Measurements from ENCODE around the gene RNF181.
"Not testable (repeated sequence)": the region's sequence is repeated elsewhere in the genome, so short reads cannot be mapped to it uniquely, and the experiment has no call there.

RNF181 gene

DNA sequence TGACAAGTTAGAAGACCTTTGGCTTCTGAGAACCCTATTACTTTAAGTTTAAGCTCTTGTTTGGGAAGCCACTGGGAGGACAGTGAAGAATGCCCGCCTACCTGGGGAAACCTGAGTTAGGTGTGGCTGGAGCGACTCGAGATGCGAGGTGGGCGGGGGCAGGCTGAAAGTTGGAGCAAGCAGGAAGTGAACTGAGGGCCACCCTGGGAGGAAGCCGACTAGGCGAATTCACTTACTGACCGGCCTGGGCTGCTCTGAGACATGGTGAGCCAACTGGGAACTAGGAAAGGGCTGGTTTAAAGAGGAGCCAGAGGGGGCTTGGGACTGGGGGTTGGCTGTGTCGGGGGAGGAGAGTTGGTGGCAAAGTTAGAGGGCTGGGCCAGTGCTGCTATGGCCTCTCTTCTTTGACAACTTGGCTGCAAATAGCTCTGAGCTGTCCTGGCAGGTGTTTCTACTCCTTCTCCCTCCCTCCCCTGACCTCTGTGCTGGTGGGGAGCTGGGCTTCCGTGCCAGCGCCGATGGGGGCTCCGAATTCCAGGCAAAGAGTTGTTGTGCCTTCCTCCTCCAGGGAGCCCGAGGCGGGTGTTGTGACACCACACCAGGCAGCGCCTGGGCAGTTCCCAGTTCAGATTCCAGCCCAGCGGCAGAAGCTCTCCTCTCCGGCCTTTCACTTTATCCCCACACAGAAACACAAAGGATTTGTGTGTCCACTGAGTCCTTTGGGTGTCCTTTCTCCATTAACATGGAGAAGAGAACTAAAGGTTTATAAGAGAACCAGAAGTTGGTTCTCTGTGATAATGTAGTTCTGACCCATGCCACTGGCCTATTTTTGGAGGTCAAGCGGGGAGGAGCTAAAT is 17.9 kb upstream of the RNF181 start, which contains the start of gene VAMP8:
TSS of gene VAMP8 (plus strand) at position 201 of the 857 bp plus-strand sequence. CDS start at position 262, 61 bp downstream.
- no peak for FAIRE-seq

DNA sequence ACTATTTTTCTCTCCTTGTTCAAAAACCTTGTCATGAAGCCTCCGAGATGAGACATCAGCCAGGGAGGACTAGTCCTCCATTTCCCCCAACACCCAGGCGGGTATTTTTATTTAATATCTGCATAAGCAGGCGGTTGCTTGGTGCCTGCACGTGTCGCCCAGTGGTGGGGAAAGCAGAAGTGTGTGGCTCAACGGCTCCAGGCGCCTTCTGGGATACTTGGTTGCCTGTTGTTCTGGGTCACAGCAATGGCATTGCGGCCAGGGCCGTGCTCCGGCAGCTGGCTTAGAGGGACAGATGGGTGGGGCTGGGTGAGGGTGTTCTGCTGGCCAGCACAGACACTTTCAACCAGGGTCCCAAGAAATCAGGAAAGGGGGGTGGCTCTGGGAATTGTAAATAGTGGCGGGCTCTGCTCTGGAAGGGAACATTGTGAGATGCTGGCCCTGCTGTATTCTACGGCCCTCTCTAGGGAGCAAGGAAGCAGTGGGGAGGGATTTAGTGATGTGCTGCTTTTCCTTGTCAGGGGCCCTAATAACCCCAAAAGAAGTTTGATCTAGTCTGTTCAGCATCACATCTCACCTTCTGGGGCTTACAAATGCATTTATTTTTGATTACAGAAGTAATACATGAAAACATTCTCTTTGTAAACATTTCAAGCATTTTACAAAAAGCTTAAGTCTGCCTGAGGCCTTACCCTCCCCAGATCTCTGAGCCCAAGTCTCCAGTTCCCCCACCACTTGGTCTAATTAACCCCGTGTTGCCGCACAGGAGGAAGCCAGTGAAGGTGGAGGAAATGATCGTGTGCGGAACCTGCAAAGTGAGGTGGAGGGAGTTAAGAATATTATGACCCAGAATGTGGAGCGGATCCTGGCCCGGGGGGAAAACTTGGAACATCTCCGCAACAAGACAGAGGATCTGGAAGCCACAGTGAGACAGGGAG is 17.0 kb upstream of the RNF181 start:
- FAIRE-seq: no peak

DNA sequence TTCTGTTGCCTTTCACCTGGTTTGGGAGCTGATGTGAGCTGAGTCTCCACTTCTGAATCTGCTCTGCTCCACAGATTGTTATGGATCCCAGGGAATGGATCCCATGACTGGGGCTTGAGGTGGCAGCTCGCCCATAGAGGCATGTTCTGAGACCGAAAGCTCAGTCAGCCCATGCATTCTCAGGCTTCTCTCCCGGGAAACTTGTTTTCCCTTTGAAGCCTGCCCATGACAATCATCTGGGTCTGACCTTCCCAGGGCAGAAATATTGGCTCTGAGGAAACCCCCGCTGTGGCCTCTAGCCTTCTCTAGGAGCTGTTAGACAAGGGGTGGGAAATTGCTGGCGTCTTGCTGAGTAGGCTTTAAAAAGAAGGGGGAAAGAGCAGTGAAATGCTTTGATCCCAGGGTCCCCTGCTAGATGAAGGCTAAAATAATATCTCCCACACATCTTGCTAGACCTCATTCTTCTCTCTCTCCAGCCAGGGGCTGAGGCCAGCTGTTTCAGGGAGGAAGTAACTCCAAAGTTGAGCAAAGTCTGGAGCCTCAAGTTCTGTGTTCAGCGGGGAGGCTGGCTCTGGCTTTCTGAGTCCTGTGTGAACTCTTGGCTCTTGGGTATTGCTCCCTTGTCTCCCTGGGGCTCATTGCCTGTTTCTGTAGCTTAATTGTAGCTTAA is 16.1 kb upstream of the RNF181 start:
- no peak for FAIRE-seq

DNA sequence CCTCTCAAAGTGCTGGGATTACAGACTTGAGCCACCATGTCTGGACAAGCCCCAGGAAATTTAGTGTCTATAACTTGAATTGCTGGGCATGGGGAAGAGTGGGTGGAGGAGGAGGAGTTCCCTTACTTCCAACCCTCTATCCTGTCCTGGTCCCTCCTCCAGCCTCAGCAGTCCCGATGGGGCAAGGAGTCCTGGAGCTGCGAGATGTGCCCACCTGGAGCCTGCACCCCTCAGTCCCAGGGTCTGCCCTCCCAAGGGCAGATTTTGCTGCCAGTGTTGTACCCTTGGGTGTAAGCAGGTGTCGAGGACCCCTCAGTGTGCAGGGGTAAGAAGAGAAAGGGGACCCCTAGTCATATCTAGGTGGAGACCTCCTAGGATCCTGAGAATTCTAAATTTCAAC is 15.3 kb upstream of the RNF181 start:
- FAIRE-seq: no peak

DNA sequence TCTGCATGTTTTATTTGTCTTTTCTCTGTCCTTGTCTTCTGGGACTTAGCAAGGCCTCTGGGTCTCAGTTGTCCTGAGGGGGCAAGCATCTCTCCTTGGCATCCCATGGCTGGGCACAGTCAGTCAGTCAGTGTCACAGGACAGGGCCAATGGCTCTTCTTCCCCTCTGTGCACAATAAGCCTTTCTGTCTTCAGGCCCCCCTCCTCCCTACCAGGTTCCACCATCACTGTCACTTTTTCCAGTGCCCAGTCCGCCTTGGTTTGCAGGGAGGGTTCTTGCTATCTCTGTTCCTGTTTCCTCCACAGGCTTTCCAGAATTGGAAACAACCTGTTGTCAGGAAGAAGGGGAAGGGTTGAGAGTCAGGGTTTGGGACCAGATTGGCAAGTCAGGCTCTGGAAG is 13.1 kb upstream of the RNF181 start:
- no peak for FAIRE-seq

DNA sequence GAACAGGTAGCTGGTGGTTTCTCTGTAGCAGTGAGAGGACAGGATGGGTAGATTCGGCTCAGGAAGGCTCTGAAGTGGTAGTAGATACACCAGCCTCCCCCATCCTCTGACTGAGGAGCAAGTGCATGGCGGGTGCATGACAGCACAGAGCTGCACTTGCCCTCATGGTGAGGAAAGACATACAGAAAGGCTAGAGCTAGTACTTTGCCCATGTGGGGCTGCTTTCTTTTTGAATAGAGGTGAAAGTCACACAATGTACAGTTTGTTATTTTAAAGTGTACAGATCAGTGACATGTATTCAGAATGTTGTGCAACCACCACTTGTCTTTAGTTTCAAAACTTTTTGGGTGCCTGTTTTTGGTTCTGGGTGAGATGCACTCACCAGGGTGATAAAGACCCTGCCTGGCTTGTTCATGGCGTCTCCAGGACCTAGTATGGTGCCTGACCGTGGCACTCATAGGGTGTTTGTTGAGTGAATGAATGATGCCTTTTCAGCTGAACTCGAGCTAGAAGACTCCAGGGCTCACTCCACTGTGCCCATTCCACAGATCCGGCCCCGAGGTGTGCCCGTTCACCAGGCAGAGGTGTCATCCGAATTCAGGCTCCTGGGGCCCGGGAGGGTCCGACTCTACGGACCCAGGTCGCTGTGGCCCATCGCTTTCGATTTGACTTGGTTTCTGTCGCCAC is 11.7 kb upstream of the RNF181 start:
- no peak for FAIRE-seq

DNA sequence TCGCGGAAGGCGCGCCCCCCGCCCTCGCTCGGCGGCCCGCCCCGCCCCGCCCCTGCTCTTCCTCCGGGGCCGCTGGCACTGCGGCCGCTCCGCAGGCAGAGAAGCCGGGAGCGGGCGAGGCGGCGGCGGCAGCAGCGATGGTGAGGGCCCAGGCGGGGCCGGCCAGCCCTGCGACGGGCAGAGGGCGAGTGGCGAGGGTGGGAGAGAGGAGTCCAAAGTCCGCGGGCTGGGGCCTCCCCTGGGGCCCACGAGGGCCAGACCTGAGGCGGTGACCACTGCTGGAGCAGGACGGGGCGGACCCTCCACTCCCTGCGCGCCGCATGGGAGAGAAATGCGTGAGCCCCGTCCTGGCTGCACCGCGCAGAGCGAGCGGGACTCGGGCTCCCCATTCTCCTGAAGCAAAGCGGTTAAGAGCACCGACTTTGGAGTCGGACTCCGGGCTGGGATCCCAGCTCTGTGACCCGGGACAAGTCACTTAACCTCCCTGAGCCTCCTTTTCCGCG is 11.1 kb upstream of the RNF181 start, which contains the start of gene VAMP5:
TSS of gene VAMP5 (plus strand) at position 78 of the 503 bp plus-strand sequence. CDS start at position 138, 60 bp downstream.
- FAIRE-seq: no peak

DNA sequence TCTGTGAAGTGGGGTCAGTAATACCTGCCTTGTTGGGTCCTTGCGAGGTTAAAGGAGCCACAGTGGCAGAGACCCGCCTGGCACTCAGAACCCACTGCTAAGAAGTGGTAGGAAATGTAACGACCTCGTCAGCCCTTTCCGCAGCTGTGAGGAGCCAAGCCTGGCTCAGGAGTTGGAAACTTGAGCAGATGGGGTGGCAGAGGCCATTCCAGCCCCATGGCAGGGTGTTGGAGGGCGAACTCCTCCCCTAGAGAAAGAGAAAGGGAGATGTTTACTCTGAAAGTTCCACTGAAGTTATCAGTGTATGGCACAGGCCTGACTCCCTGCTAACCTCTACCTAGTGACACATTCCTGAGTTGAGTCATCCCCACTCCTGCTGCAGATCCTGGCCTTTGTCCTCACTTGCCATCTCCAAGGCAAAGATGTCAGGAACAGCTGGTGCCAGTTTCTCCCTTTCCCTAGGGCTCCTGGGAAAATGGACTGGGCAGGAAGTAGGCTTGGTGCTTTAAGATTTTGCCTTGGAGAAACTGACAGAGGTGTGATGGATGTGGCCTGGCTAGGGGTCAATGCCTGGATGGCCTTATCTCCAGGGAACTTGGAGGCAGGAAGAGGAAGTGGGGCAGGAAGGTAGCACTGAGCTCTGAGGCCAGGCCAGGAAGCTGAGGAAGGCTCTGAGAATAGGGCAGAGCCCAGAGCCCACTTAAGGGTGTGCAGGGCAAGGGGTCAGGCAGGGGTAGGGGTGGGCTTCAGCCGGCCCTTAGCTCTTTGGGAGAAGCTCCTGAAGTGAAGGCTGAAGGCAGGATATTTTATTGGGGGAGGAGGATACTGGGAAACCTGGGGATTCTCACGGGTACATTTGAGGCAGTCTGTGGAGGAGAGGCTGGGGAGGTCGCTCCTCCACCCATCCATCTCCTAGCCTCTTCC is 10.4 kb upstream of the RNF181 start:
- FAIRE-seq: no peak

DNA sequence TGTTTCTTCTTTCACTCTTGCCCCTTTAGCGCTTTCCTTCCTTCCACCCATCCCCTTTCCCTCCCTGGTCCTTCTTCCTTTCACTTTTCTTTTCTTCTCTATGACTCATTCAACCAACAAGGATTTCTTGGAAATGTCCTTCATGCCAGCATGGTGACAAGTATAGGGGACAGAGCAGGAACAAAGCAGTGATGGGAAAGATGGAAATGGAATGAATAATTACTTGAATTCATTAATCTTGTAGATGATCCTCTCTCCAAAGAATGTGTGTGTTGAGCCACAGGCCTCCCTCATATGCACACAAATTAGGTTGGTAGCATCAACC is 9.8 kb upstream of the RNF181 start:
- no peak for FAIRE-seq

DNA sequence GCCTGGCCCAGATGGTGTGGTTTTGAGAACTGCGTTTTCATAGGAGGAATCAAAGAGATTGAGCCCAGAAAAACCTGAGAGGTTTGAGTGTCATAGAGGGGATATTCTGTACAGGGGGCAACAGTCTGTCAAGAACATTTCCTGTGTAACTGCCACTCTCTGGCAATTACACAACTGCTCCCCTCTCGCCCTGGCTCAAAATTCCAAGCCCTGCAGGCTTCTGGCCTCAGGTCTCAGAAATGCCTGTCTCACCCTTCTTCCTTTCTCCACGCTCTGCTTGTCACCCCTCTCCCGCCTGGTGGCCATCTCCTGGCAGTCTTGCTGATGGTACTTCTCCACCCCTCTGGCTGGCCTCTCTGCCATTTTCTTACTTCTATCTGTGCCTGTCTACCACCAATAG is 7.3 kb upstream of the RNF181 start:
- FAIRE-seq: no peak

DNA sequence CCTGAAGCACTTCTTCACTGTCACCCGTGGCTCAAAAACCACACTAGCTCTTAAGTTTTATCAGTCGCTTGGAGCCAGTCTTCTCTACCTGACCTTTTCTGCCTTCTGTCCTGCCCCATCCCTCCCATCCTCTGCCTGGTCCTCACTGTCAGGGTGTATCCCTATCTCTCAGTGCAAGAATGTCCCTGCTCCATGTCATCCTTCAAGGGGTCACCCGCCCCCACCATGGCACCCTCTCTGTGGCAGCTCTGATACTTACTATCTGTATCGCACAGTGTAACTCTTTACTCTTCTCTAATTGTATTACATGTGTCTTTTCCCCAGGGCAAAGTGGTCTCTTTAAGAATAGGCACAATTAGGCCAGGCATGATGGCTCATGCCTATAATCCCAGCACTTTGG is 6.9 kb upstream of the RNF181 start:
- FAIRE-seq: no peak

DNA sequence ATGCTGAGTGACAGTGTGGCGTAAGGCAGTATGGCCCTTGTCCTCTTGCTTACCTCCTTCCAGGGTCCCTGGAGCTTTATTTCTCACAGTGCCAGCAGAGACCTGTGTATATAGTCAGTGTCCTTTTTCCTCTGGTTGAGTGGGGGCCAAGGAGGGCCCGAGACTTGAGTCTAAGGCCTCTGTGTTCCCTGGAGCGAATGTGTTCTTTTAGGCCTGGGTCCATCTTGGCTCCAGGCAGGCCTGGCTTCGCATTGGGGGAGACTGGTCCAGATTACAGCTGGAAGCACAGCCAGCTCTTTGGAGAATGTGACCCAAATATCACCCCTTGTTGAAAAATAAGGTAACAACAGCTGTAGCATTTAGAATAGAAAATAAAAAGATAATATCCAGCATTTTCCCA is 6.4 kb upstream of the RNF181 start:
- FAIRE-seq: no peak

DNA sequence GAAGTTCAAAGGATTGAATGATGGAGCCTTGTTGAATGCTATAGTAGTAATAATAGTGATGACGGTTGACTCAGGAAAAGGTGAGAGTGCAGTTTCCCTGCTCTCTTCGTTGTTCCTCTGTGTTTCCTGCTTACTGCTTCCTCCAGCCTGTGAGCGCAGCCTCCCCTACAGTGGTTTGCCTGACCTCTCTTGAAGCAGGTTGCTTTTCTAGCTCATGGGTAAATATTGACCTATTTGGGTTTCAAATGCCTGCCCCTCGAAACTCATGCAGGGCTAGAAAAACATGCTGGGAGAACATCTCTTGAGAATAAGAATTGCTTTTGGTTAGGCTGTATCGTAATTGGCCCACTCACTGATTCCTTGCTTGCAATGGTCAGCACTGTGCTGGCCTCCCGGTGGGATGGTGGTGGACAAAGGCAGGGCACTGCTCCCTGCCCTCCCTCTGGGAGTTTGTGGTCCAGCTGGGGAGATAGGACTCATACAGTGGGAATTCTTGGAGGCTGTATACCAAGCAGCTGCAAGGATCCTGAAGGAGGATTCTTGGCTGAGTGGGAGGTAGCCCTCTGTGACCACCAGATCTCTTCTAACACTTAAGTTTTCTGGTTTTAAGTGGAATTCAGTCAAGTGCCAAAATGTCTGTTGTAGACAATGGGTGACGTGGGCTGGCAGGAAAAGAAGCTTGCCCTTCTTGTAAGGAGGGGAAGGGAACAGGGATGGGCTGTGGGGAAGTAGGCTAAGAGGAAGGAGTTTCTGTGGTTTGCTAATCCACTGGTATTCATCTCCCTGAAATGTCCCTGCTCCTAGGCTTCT is 5.4 kb upstream of the RNF181 start:
- no peak for FAIRE-seq

DNA sequence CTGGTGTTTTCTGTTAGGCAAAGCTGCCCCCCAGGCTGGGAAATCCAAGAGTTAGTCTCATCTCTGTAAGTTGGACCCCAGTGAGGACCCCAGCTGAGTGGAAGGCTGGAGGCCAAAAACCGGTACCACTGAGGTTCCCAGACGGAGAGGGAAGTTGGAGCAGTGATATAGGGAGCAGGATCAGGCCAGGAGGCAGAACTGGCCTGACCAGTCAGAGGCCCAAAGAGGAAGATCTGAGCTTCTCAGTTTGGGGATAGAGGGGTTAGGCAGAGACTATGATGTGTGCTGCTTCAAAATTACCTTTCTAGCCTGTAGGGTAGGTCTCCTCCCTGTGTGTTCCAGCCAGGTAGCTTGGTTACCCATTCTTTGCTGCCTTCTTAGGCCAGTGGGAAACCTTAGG is 4.6 kb upstream of the RNF181 start:
- no peak for FAIRE-seq

DNA sequence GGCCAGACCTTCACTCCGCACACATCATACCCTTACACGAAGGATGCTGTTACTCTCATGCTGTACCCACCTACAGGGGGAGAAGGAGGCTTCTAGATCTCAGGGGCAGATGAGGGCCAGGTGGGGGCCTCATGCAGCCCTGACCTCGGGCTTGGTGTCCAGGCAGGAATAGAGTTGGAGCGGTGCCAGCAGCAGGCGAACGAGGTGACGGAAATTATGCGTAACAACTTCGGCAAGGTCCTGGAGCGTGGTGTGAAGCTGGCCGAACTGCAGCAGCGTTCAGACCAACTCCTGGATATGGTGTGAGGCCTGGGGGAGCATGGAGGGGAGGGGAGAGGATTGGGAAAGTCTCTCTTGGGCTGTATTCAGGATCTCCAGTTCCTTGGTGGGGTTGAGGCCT is 4.0 kb upstream of the RNF181 start:
- FAIRE-seq: no peak

DNA sequence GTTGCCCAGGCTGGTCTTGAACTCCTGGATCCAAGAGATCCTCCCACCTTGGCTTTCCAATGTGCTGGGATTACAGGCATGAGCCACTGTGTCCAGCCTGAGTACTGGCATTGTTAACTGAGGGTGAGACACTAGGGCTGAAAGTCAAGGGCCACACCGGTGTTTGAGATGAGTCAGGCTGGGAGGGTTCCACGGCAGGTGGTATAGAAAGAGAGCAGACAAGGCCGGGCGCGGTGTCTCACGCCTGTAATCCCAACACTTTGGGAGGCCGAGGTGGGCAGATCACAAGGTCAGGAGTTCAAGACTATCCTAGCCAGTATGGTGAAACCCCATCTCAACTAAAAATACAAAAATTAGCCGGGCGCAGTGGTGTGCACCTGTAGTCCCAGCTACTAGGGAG is 3.2 kb upstream of the RNF181 start:
- FAIRE-seq: not testable (repeated sequence)

DNA sequence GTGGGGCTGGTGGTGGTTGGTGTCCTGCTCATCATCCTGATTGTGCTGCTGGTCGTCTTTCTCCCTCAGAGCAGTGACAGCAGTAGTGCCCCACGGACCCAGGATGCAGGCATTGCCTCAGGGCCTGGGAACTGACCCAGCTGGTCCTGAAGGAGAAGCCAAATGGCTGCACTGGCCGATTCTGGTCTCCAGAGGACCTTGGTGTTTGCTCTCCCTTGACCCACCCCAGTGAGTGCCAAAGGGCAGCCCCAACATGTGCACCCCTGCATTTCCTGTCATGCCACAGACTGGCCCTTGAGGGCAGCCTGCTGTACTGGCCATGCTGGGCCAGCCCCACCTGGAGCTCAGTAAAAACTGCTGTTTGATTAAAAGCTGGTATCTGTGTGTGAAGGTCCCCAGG is 2.5 kb upstream of the RNF181 start:
- FAIRE-seq: no peak

DNA sequence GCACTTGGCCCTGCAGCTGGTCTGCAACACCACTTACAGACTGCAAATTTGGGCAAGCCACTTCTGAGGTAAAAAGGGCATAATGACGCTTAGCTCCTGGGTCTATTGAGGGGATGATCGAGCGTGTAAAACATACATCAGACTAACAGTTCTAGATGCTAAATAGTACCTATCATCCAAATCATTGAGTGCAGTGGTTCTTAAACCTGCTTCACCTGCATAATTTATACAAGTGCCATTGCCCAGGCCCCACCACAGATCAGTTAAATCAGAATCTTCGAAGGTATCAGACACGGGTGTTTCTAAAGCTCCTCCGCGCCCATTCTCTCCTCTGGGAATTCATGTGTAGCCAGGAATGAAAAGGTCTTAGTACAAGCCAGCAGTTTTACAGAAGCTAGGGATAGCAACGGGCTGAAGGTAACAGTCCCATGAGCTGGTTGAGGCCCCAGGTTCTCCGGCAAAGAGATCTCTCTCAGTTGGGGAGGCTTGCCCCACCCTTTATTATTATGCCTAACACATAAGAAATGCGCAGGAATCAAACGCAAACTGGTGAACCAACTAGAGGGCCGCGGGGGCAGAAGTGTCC is 737 bp upstream of the RNF181 start:
- FAIRE-seq: no peak

DNA sequence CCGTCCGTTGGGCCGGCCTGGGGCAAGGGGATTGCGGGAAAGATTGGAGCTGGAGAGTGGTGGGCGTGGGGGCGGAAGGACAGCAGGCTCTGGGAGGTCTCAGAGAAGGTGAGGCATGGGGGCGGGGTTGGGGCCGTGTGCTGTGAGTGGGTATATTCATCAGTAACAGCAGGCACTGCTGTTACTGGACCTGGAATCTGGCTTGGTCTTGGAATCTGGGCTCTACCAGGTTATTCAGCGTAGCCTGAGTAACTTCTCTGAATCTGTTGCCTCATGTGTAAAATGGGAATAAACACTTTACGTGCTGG is 435 bp downstream of the RNF181 start:
- FAIRE-seq: no peak

DNA sequence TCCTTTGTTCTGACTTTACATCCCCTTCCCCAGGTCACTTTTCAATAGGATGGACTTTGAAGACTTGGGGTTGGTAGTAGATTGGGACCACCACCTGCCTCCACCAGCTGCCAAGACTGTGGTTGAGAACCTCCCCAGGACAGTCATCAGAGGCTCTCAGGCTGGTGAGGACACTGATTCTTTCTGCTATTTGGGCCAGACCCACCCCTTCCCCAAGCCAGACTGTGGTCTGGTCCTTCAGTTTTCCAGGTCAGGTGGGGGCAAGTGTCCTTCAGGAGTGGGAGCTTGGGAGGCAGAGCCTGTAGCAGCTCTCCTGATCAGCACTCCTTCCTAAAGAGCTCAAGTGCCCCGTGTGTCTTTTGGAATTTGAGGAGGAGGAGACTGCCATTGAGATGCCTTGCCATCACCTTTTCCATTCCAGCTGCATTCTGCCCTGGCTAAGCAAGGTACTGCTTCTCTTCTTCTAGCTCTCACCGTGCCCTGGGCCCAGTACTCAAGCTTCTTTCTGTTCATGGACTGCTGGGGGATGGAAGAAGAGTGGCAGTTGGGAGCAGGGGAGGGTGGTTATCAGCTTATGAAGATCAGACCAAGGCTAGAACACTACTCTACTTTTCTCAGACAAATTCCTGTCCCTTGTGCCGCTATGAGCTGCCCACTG is 1.1 kb downstream of the RNF181 start:
- FAIRE-seq: no peak
